ENCODE data around the gene OPCML. TPM values are rescaled to one million over a fixed set of nuclear protein-coding genes. Genes with fewer than 3 reads are reported as not detected.

OPCML gene
- total RNA-seq, 2 experiments from 2014 or later: not detected

DNA sequence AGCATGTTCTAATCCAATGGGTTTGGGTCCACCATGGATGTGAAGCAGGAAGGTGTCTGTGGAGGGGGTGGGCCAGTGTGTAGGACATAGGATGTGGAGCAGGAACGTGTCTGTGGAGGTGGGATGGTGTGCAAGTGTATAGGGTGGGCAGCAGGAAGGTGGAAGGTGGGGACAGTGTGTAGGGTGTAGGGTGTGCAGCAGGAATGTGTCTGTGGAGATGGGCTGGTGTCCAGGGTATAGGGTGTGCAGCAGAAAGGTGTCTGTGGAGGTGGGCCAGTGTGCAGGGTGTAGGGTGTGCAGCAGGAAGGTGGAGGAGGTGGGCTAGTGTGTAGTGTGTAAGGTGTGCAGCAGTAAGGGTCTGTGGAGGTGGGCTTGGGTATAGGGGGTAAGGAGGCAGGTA lies 1093.9 kb downstream of the OPCML start:
- H3K4me3 Mint-ChIP-seq: no peak overlapping the region
- no peak overlapping the region for H3K27ac Mint-ChIP-seq
- no peak for ATAC-seq
- H3K36me3 Mint-ChIP-seq (ENCODE audit: low read depth): no peaks in the 10 kb centered on the region
- H3K4me1 Mint-ChIP-seq: no peaks in the 10 kb centered on the region
- DNase-seq: no peak
- H3K9me3 Mint-ChIP-seq (ENCODE audit: low read depth): peaks cover 5% of the 10 kb centered on the region
- H3K27me3 Mint-ChIP-seq: peaks cover 3% of the 10 kb centered on the region
- intact Hi-C loops (cut with DNase I, micrococcal nuclease): no loop called here
- CTCF ChIA-PET: no interaction called here
- POLR2A ChIA-PET: no interaction called here

DNA sequence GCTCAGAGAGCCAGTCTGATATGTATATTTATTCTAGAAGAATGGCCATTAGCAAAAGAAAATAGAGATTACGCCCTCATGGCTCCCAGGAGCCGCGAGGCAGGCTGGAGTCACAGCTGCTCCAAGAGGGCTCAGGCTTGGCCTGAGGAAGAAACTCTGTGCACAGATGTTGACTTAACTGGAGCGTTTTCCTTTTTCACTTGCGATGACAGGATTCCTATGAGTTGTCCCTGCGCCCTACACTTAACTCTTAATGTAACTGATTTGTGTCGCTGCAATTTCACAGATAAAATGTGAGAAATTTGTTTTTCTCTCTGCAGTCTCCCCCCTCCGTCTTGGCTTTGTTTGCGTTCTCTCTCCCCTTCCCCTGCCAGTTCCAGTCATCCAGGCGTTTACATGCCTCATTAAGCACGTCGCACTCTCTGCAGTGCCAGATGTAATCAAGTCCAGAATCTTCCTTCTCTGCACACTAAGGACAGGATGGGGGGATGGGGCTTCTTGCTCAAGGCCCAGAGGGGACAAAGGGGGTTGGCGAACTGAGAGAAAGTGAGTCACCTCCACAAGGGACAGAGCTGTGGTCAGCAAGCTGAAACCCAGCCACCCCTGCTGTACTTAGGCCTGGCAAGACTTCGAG lies 1101.8 kb downstream of the OPCML start:
- intact Hi-C loops (cut with DNase I, micrococcal nuclease): no loop called here
- ChIA-PET POLR2A (no interaction called here), CTCF (no interaction called here)
- Mint-ChIP-seq H3K4me1 (no peaks in the 10 kb centered on the region), H3K27me3 (no peaks in the 10 kb centered on the region), H3K9me3 (ENCODE audit: low read depth) (peaks cover 1% of the 10 kb centered on the region), H3K4me3 (no peak overlapping the region), H3K27ac (no peak overlapping the region), H3K36me3 (ENCODE audit: low read depth) (no peaks in the 10 kb centered on the region)
- DNase-seq: no peak
- ATAC-seq: no peak

DNA sequence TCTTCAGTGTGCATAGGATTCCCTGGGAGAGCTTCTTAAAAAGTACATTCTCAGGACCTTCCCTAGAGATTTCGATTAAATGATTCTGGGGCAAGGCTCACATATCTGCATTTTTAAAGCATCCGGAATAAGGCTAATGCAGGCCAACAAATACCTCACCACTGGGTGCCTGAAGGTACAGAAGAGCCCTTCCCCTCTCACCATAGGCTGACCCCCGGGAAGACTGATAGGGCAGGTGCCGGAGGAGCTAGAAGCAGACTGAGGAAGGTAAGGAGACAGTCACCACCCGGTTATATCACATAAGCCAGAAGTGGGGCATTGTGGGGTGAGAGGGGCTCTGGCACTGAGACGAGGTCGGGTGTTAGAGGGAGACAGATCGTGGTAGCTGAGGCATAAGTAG lies 1102.6 kb downstream of the OPCML start:
- no peaks in the 10 kb centered on the region for H3K36me3 Mint-ChIP-seq (ENCODE audit: low read depth)
- DNase-seq: no peak
- ChIA-PET CTCF (no interaction called here), POLR2A (no interaction called here)
- H3K9me3 Mint-ChIP-seq (ENCODE audit: low read depth): peaks cover 1% of the 10 kb centered on the region
- no peak for ATAC-seq
- H3K27me3 Mint-ChIP-seq: no peaks in the 10 kb centered on the region
- H3K4me3 Mint-ChIP-seq: no peak overlapping the region
- no peak overlapping the region for H3K27ac Mint-ChIP-seq
- intact Hi-C loops (cut with DNase I, micrococcal nuclease): no loop called here
- H3K4me1 Mint-ChIP-seq: no peaks in the 10 kb centered on the region

DNA sequence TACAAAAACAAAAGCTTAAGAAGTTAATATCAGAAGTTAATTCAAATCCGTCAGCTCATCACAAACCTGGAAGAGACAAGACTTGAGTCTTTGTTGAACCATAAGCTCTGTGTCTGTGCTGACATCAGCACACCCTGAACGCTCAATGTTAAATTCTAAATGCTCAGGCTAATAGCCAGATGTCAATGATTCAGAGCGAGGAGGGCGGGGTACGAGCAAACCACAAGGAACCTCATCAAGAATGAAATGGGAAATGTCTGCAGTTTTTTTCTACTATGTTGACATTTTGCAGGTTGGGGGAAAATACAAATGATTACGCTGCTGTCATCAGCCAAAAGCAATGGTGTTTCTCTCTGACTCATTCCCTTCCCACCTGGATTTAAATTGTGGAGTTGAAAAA lies 1104.7 kb downstream of the OPCML start:
- Mint-ChIP-seq H3K9me3 (ENCODE audit: low read depth) (no peaks in the 10 kb centered on the region), H3K4me3 (no peak overlapping the region), H3K4me1 (no peaks in the 10 kb centered on the region), H3K27ac (no peak overlapping the region), H3K36me3 (ENCODE audit: low read depth) (no peaks in the 10 kb centered on the region), H3K27me3 (no peaks in the 10 kb centered on the region)
- CTCF ChIA-PET: no interaction called here
- POLR2A ChIA-PET: no interaction called here
- DNase-seq (no peak), ATAC-seq (no peak)
- intact Hi-C loops (cut with DNase I, micrococcal nuclease): no loop called here

DNA sequence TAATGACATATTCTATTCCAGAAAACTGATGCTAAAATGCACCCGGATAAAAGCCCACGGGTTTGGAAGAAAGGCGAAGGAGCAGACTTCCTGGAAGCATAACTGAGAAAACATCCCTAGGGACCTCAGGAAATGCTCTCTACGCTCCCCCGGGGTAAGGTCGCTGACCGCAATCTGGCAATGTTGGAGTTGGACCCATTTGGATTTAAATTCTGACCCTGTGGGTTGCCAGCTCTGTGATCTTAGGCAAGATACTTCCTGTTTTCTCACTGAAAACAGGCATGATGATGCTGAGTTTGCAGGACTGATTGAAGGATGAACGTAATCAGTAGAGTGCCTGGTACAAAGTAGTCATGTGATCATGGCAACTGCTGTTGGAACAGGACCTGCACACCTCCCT lies 1107.9 kb downstream of the OPCML start:
- intact Hi-C loops (cut with DNase I, micrococcal nuclease): no loop called here
- POLR2A ChIA-PET: no interaction called here
- DNase-seq (no peak), ATAC-seq (no peak)
- Mint-ChIP-seq H3K27ac (no peak overlapping the region), H3K4me3 (no peak overlapping the region), H3K27me3 (no peaks in the 10 kb centered on the region), H3K4me1 (no peaks in the 10 kb centered on the region), H3K36me3 (ENCODE audit: low read depth) (no peaks in the 10 kb centered on the region), H3K9me3 (ENCODE audit: low read depth) (peaks cover 1% of the 10 kb centered on the region)
- CTCF ChIA-PET: no interaction called here

DNA sequence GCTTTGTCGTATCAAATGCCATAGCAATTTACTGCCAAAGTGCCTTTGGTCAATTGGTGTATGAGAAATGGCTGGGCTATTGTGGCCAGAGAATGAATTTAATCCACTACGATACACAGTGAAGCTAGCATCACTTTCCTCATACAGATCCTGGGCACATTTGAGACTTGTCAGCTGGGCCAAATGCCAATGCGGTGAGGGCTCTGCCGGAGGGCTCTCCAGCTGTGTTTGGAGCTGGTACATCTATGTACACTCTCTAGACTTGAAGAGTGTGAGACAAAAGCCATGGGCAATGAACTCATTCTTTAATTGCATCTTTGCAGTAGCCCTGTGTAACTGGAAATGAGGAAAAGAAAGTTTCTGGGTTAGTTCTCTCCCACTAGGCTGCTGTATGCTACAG lies 1109.0 kb downstream of the OPCML start:
- Mint-ChIP-seq H3K9me3 (ENCODE audit: low read depth) (peaks cover 1% of the 10 kb centered on the region), H3K4me1 (no peaks in the 10 kb centered on the region), H3K36me3 (ENCODE audit: low read depth) (no peaks in the 10 kb centered on the region), H3K27me3 (peaks cover 1% of the 10 kb centered on the region), H3K27ac (no peak overlapping the region), H3K4me3 (no peak overlapping the region)
- DNase-seq (no peak), ATAC-seq (no peak)
- intact Hi-C loops (cut with DNase I, micrococcal nuclease): no loop called here
- ChIA-PET CTCF (no interaction called here), POLR2A (no interaction called here)

DNA sequence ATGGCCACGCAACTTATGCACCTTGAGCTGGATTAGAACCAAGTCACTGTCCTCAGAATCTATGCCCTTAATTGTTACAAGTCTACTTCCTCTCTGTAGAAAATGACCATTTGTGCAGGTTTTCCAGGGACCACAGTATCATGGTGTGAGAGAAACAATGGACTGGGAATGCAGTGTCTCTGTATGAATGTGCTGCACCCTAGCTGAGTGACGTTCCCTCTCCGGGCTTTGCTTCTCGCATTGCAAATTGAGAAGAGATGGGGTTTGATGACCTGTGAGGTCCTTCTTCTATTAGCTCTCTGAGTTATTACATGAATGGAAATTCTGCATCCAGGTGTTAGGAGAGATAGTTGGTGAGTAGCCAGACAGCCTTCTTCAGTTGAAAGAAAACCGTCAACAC lies 1109.6 kb downstream of the OPCML start:
- intact Hi-C loops (cut with DNase I, micrococcal nuclease): no loop called here
- H3K36me3 Mint-ChIP-seq (ENCODE audit: low read depth): no peaks in the 10 kb centered on the region
- H3K27ac Mint-ChIP-seq: no peak overlapping the region
- peaks cover 1% of the 10 kb centered on the region for H3K9me3 Mint-ChIP-seq (ENCODE audit: low read depth)
- H3K4me1 Mint-ChIP-seq: no peaks in the 10 kb centered on the region
- peaks cover 1% of the 10 kb centered on the region for H3K27me3 Mint-ChIP-seq
- no peak overlapping the region for H3K4me3 Mint-ChIP-seq
- ChIA-PET CTCF (no interaction called here), POLR2A (no interaction called here)
- DNase-seq (no peak), ATAC-seq (no peak)

DNA sequence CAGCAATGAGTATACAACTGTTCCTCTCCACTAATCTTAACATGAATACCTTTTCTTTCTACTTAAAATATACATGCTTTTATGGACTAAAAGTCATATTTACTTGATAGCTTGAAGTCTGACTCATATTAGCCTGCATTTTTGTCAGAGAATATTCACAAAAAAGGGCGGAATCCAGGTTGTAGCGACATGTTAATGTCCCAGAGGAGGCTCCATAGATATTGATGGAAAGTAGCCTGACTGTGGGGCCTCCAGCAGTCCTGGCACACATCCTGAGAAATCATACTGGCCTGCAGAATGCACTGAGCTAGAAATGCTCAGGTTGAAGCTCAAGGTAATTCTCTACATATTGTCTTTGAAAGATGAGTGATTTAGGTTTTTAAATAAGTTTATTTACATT lies 1110.7 kb downstream of the OPCML start:
- ChIA-PET POLR2A (no interaction called here), CTCF (interaction anchor here (0.6 kb wide), 2 partner anchors 42 to 957 kb away, joined by 3 to 4 read pairs; no protein-coding TSS in a partner anchor)
- no peak for ATAC-seq
- Mint-ChIP-seq H3K4me3 (no peak overlapping the region), H3K36me3 (ENCODE audit: low read depth) (no peaks in the 10 kb centered on the region), H3K27me3 (peaks cover 1% of the 10 kb centered on the region), H3K27ac (no peak overlapping the region), H3K9me3 (ENCODE audit: low read depth) (peaks cover 1% of the 10 kb centered on the region), H3K4me1 (no peaks in the 10 kb centered on the region)
- no peak for DNase-seq
- intact Hi-C loops (cut with DNase I, micrococcal nuclease): no loop called here

DNA sequence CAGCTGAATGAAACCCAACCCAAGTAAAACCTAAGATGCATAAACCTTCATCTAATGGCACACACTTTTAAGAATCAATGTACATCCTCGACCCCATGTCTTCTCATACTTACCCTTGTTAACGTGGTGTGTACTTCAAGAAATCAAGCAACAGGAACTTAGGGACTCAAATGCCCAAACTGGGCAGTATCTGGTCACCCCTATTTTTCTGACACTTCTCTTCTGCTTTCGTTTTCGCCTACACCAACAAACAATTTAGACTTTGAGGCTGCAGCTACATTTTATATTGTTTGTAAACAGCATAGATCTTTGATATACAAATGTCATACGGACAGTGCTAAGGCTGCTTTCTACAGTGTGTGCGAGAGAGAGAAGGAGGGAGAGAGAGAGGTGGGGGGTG lies 1117.8 kb downstream of the OPCML start:
- ATAC-seq (no peak), DNase-seq (no peak)
- Mint-ChIP-seq H3K9me3 (ENCODE audit: low read depth) (no peaks in the 10 kb centered on the region), H3K36me3 (ENCODE audit: low read depth) (no peaks in the 10 kb centered on the region), H3K27me3 (peaks cover 1% of the 10 kb centered on the region), H3K4me3 (no peak overlapping the region), H3K4me1 (no peaks in the 10 kb centered on the region), H3K27ac (no peak overlapping the region)
- intact Hi-C loops (cut with DNase I, micrococcal nuclease): no loop called here
- POLR2A ChIA-PET: no interaction called here
- CTCF ChIA-PET: no interaction called here

DNA sequence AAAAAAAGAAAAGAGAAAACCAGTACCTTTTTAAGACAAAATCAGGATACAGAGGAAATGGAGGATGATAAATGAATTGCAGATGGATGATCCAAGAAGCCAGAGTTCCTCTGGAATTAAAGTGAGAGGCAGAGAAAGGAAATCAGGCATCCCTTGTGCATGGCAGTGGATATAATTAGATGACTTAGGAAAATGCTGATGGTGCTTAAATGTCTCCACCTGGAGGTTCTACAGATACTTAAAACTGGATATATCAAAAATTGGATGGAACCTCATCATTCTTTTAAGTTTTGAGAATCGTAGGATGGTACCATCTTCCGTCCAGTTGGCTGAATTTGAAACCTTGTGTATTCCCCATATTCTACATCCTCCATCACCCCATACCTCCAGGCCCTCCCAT lies 1121.9 kb downstream of the OPCML start:
- Mint-ChIP-seq H3K36me3 (ENCODE audit: low read depth) (no peaks in the 10 kb centered on the region), H3K4me3 (no peak overlapping the region), H3K27ac (no peak overlapping the region), H3K9me3 (ENCODE audit: low read depth) (no peaks in the 10 kb centered on the region), H3K4me1 (no peaks in the 10 kb centered on the region), H3K27me3 (no peaks in the 10 kb centered on the region)
- ChIA-PET POLR2A (no interaction called here), CTCF (no interaction called here)
- DNase-seq: no peak
- ATAC-seq: no peak
- intact Hi-C loops (cut with DNase I, micrococcal nuclease): no loop called here

DNA sequence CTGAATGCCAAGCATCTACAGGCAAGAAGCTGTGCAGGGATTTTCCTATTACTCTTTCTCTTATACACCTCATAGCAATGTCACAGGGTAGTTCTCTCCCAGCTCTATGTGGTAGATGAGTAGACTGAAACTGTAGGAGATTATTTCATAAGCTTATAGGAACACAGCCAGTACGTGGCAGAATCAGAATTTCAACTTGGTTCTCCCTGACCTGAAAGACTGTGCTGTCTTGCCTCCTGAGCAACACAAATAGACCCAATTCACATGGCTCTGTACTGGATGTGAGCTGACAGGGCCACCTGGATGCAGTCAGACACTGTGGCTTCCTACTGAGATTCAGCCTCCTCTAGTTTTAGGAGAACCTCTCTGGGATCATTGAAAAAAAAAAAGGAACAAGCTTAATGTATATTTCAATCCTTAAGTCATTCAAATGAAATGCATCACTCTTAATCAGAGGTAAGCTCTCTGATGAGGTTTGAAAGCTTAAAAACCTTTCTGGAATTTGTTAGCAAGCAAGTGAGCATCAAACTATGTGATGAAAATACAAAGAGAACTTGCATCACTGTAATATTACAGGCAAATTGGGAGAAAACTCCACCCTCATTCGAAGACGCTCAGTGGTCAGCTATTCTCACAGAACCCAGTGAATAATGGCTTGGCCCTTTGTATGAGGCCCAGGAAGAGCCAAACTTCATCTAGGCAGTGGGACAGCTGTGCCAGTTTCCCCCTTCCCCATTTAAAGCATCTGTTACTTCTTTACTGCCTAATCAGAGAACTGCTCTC lies 1122.5 kb downstream of the OPCML start:
- ChIA-PET CTCF (no interaction called here), POLR2A (no interaction called here)
- Mint-ChIP-seq H3K9me3 (ENCODE audit: low read depth) (no peaks in the 10 kb centered on the region), H3K27me3 (no peaks in the 10 kb centered on the region), H3K4me3 (no peak overlapping the region), H3K36me3 (ENCODE audit: low read depth) (no peaks in the 10 kb centered on the region), H3K4me1 (no peaks in the 10 kb centered on the region), H3K27ac (no peak overlapping the region)
- intact Hi-C loops (cut with DNase I, micrococcal nuclease): no loop called here
- DNase-seq: no peak
- ATAC-seq: no peak

DNA sequence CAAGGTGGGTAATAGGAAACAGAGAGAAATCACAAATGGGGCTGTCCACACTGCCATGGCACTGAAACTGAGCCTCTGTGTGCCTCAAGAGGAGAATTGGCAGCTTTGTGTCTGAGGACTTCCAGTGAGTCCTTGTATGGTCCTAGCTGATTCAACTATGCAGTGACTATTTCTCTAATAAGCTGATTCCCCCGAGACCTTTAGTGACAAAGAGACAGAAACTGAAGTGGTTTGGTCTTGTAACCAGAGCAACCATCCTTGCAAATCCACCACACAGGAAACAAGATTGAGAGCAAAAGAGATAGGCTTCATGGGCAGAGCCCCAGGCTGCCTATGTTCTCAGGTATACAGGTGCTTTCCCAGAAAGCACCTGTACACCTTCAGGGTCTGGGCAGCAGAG lies 1123.4 kb downstream of the OPCML start:
- POLR2A ChIA-PET: no interaction called here
- Mint-ChIP-seq H3K27me3 (no peaks in the 10 kb centered on the region), H3K4me1 (no peaks in the 10 kb centered on the region), H3K27ac (no peak overlapping the region), H3K9me3 (ENCODE audit: low read depth) (no peaks in the 10 kb centered on the region), H3K36me3 (ENCODE audit: low read depth) (no peaks in the 10 kb centered on the region), H3K4me3 (no peak overlapping the region)
- CTCF ChIA-PET: no interaction called here
- intact Hi-C loops (cut with DNase I, micrococcal nuclease): no loop called here
- DNase-seq (no peak), ATAC-seq (no peak)
